Measurements from ENCODE around the gene ZNF423. TPM values are rescaled to one million over a fixed set of nuclear protein-coding genes. Genes with fewer than 3 reads are reported as not detected.

The ZNF423 gene
- total and polyA plus RNA-seq, 9 of the 15 experiments (the other 6 are each of a cell fraction or from before 2014, with no cell fraction given) = not detected

DNA sequence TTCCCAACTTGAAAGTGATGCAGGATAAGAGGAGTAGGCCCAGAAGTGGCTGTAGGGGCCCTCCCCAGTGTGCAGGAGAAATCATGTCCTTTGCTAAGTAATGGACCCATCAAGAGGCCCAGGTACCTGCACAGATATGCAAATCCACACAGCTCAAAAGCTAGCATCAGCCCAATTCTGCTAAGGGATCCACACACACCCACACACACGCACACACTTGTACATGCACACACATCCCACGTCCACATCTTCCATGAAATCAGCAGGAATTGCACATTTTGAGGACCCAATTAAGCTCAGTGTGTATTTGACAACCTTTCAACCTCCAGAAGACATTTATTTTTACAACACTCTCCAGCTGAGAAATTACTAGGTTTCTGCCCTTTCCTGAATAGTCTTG, 297.5 kb downstream of the ZNF423 start:
- H3K9ac ChIP-seq (ENCODE audit: insufficient read depth in 1 of 2, low read depth in 2 of 2, low read length in 2 of 2) = no peak overlapping the region
- 0 out of 2 replicates have a peak, but pooled peaks cover 5% of the 10 kb centered on the region for H4K20me1 ChIP-seq (replicated peaks; ENCODE audit: control insufficient read depth, insufficient read depth, low read length)
- H3K79me2 ChIP-seq (ENCODE audit: control insufficient read depth, insufficient read depth, low read length) = no peaks in the 10 kb centered on the region
- WGBS (ENCODE audit: insufficient coverage, low coverage, missing lambda C conversion rate) = 4% methylated on average over 2 of the region's 2 CpGs
- FAIRE-seq (no peak), DNase-seq (ENCODE audit: extremely low read depth in 1 of 4, low spot score in 3 of 4) (no peak), ATAC-seq (no peak)
- H2AFZ ChIP-seq (ENCODE audit: low read depth, low read length) = no peak overlapping the region
- H3K9me1 ChIP-seq (ENCODE audit: control insufficient read depth, insufficient read depth, low read length) = no peaks in the 10 kb centered on the region
- ChIA-PET POLR2A (no interaction called here), CTCF (ENCODE audit: low intra/inter-chr PET ratio) (no interaction called here)
- no peaks in the 10 kb centered on the region for H3K4me1 ChIP-seq (replicated peaks in 1 of 2; ENCODE audit: control insufficient read depth in 2 of 2, insufficient read depth in 2 of 2, low read length in 2 of 2)
- H3K36me3 ChIP-seq (ENCODE audit: control insufficient read depth, insufficient read depth, low read length) = no peaks in the 10 kb centered on the region
- no peak overlapping the region for H3K4me3 ChIP-seq
- no peak overlapping the region for H3K27ac ChIP-seq (ENCODE audit: extremely low read depth, low read depth, low read length)
- no peaks in the 10 kb centered on the region for H3K9me3 ChIP-seq (replicated peaks; ENCODE audit: control insufficient read depth, insufficient read depth, low read depth, low read length)
- in situ Hi-C loops (cut with MboI) = no loop called here
- BruUV-seq (replicated peaks) = no TSS peak
- no peak overlapping the region for H3K4me2 ChIP-seq (ENCODE audit: insufficient read depth, low read length)
- intact Hi-C loops (cut with micrococcal nuclease) = no loop called here
- H3K27me3 ChIP-seq (ENCODE audit: control insufficient read depth in 2 of 2, insufficient read depth in 2 of 2, low read length in 2 of 2) = peaks cover 6 to 30% of the 10 kb centered on the region in 2 experiments; a peak in 3 of 5 replicates
- TF ChIP-seq, protein P1, sequence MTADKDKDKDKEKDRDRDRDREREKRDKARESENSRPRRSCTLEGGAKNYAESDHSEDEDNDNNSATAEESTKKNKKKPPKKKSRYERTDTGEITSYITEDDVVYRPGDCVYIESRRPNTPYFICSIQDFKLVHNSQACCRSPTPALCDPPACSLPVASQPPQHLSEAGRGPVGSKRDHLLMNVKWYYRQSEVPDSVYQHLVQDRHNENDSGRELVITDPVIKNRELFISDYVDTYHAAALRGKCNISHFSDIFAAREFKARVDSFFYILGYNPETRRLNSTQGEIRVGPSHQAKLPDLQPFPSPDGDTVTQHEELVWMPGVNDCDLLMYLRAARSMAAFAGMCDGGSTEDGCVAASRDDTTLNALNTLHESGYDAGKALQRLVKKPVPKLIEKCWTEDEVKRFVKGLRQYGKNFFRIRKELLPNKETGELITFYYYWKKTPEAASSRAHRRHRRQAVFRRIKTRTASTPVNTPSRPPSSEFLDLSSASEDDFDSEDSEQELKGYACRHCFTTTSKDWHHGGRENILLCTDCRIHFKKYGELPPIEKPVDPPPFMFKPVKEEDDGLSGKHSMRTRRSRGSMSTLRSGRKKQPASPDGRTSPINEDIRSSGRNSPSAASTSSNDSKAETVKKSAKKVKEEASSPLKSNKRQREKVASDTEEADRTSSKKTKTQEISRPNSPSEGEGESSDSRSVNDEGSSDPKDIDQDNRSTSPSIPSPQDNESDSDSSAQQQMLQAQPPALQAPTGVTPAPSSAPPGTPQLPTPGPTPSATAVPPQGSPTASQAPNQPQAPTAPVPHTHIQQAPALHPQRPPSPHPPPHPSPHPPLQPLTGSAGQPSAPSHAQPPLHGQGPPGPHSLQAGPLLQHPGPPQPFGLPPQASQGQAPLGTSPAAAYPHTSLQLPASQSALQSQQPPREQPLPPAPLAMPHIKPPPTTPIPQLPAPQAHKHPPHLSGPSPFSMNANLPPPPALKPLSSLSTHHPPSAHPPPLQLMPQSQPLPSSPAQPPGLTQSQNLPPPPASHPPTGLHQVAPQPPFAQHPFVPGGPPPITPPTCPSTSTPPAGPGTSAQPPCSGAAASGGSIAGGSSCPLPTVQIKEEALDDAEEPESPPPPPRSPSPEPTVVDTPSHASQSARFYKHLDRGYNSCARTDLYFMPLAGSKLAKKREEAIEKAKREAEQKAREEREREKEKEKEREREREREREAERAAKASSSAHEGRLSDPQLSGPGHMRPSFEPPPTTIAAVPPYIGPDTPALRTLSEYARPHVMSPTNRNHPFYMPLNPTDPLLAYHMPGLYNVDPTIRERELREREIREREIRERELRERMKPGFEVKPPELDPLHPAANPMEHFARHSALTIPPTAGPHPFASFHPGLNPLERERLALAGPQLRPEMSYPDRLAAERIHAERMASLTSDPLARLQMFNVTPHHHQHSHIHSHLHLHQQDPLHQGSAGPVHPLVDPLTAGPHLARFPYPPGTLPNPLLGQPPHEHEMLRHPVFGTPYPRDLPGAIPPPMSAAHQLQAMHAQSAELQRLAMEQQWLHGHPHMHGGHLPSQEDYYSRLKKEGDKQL (CRISPR knock-in tag; IDR thresholded peaks at IDR 0.05; ENCODE audit: borderline replicate concordance) = no peak
- no peak for TF ChIP-seq ZNF316 (IDR thresholded peaks at IDR 0.05)
- no peak for TF ChIP-seq KDM2B (CRISPR knock-in tag; IDR thresholded peaks at IDR 0.05)
- no peak for TF ChIP-seq HDAC3 (IDR thresholded peaks at IDR 0.05; ENCODE audit: borderline replicate concordance, partially characterized antibody)
- no peak for TF ChIP-seq KDM4B (IDR thresholded peaks at IDR 0.05; ENCODE audit: borderline replicate concordance in 2 of 2, low read depth in 1 of 2)
- no peak for TF ChIP-seq NR1H2 (CRISPR knock-in tag; IDR thresholded peaks at IDR 0.05)
- no peak for TF ChIP-seq DNMT1 (IDR thresholded peaks at IDR 0.05)
- TF ChIP-seq, protein P2, sequence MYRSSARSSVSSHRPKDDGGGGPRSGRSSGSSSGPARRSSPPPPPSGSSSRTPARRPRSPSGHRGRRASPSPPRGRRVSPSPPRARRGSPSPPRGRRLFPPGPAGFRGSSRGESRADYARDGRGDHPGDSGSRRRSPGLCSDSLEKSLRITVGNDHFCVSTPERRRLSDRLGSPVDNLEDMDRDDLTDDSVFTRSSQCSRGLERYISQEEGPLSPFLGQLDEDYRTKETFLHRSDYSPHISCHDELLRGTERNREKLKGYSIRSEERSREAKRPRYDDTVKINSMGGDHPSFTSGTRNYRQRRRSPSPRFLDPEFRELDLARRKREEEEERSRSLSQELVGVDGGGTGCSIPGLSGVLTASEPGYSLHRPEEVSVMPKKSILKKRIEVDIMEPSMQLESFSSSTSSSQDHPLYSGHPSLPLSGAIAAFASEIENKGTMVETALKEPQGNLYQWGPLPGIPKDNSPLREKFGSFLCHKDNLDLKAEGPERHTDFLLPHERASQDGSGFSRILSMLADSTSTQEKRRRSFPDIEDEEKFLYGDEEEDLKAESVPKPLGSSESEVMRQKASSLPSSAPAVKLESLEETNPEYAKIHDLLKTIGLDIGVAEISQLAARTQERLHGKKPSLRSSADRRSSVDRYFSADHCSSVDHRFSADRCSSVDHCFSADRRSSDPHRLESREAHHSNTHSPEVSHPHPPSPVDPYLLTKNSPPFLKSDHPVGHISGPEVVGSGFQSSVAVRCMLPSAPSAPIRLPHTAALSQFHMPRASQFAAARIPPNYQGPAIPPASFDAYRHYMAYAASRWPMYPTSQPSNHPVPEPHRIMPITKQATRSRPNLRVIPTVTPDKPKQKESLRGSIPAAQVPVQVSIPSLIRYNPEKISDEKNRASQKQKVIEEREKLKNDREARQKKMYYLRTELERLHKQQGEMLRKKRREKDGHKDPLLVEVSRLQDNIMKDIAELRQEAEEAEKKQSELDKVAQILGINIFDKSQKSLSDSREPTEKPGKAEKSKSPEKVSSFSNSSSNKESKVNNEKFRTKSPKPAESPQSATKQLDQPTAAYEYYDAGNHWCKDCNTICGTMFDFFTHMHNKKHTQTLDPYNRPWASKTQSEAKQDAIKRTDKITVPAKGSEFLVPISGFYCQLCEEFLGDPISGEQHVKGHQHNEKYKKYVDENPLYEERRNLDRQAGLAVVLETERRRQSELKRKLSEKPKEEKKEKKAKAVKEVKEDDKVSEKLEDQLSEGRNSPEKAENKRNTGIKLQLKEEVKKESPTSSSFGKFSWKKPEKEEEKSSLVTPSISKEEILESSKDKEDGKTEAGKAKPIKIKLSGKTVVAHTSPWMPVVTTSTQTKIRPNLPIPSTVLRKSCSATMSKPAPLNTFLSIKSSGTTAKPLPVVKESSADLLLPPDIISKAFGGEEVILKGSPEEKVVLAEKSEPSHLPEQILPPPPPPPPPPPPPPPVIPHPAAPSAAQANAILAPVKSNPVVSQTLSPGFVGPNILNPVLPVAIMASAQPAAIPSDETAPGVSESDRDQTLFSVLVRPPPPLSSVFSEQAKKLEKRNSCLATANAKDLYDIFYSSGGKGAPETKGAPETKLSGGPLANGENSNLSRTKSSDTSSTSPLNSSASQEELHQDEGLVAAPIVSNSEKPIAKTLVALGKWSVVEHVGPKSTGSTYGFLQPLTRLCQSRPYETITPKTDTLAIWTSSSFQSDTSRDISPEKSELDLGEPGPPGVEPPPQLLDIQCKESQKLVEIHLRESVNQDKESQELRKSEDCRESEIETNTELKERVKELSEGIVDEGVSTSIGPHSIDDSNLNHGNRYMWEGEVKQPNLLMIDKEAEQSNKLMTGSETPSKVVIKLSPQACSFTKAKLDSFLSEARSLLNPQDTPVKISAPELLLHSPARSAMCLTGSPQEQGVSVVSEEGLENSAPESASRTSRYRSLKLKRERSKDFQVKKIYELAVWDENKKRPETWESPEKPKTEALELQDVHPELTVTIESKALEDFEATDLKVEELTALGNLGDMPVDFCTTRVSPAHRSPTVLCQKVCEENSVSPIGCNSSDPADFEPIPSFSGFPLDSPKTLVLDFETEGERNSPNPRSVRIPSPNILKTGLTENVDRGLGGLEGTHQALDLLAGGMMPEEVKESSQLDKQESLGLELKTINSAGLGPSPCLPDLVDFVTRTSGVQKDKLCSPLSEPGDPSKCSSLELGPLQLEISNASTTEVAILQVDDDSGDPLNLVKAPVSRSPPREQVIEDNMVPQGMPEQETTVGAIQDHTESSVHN (IDR thresholded peaks at IDR 0.05; ENCODE audit: borderline replicate concordance in 1 of 2, low read depth in 1 of 2) = no peak
- TF ChIP-seq ZNF695 (CRISPR knock-in tag; IDR thresholded peaks at IDR 0.05) = no peak
- no peak for TF ChIP-seq STAT5B (CRISPR knock-in tag; IDR thresholded peaks at IDR 0.05)
